Thymus (tissue), 11 donors: ENCODE measurements around the gene UBXN7. TPM values are rescaled to one million over a fixed set of nuclear protein-coding genes. Genes with fewer than 3 reads are reported as not detected.
"Not testable (repeated sequence)": the region's sequence is repeated elsewhere in the genome, so short reads cannot be mapped to it uniquely, and the experiment has no call there.

ENCODE experiments used
- DNase-seq, 9 donors: peaks; one replicate each; pipeline ENCODE4 v3.0.0-alpha.2; 2013; ENCODE audit warnings: low spot score in 9 of 9, low read depth in 6 of 9, missing footprints in 1 of 9
- H3K27ac ChIP-seq, 2 donors: one replicate each; pipeline ENCODE4 v1.5.1; 2013; ENCODE audit warnings: control low read depth in 1 of 2, low read depth in 1 of 2, low read length in 1 of 2, mild to moderate bottlenecking in 1 of 2, moderate library complexity in 1 of 2
- H3K27me3 ChIP-seq, 2 donors: one replicate each; pipeline ENCODE4 v1.5.1; 2013; ENCODE audit warnings: low read length in 1 of 2; ENCODE audit not compliant: control insufficient read depth in 2 of 2, insufficient read depth in 1 of 2
- H3K36me3 ChIP-seq, 2 donors: one replicate each; pipeline ENCODE4 v1.5.1; 2013; ENCODE audit warnings: low read length in 1 of 2, mild to moderate bottlenecking in 1 of 2, moderate library complexity in 1 of 2; ENCODE audit not compliant: control insufficient read depth in 2 of 2, insufficient read depth in 2 of 2
- H3K4me1 ChIP-seq, 2 donors: one replicate each; pipeline ENCODE4 v1.5.1; 2013; ENCODE audit warnings: low read length in 2 of 2; ENCODE audit not compliant: control insufficient read depth in 2 of 2, insufficient read depth in 2 of 2
- H3K4me3 ChIP-seq, 2 donors: one replicate each; pipeline ENCODE4 v1.5.1; 2013; ENCODE audit warnings: low read length in 2 of 2, control low read depth in 1 of 2, mild to moderate bottlenecking in 1 of 2
- H3K9me3 ChIP-seq, 2 donors: one replicate each; pipeline ENCODE4 v1.5.1; 2013; ENCODE audit warnings: low read length in 1 of 2, mild to moderate bottlenecking in 1 of 2; ENCODE audit not compliant: control insufficient read depth in 2 of 2, insufficient read depth in 1 of 2
- WGBS: extraction: QIAGEN DNeasy Blood & Tissue Kit; methylation state at CpG from one replicate; pipeline ENCODE4 v1.1.7; 2013; 5-methylcytosine and 5-hydroxymethylcytosine counted together
- polyA plus RNA-seq: library from polyadenylated mRNA; stranded (reverse); fragments of 200-250 nt; gene quantifications from one replicate; pipeline ENCODE4 v1.2.3, GENCODE V29; 2013
- total RNA-seq: library from RNA; stranded (reverse); fragments of 120-200 nt; gene quantifications from one replicate; pipeline ENCODE4 v1.2.4, GENCODE V29; 2013
- donor health status: healthy.

The UBXN7 gene
- total and polyA plus RNA-seq, 2 donors = 10.9 to 20.7 TPM

DNA sequence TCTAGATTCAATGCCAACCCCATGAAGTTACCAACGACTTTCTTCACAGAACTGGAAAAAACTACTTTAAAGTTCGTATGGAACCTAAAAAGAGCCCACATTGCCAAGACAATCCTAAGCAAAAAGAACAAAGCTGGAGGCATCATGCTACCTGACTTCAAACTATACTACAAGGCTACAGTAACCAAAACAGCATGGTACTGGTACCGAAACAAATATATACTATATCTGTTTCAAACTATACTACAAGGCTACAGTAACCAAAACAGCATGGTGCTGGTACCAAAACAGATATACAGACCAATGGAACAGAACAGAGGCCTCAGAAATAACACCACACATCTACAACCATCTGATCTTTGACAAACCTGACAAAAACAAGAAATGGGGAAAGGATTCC, 45.4 kb downstream of the UBXN7 start:
- not testable (repeated sequence) for H3K27me3 ChIP-seq, H3K27ac ChIP-seq, H3K4me3 ChIP-seq, DNase-seq, H3K4me1 ChIP-seq
- over 99% methylated on average over 3 of the region's 3 CpGs for WGBS
- H3K9me3 ChIP-seq = peaks cover 0 to 11% of the 10 kb centered on the region in 2 donors
- peaks cover 33 to 34% of the 10 kb centered on the region in 2 donors for H3K36me3 ChIP-seq

- WGBS = 96% methylated on average over 6 of the region's 6 CpGs
- H3K27ac ChIP-seq = not testable (repeated sequence)
These were observed 46.2 kb downstream of the UBXN7 start for GRCh38 chr3:196386034-196386433.

GRCh38 chr3:196385446-196385845, 46.8 kb downstream of the UBXN7 start:
- WGBS = 95% methylated on average over 25 of the region's 25 CpGs
- H3K27ac ChIP-seq, H3K27me3 ChIP-seq, H3K4me1 ChIP-seq, H3K4me3 ChIP-seq, DNase-seq: not testable (repeated sequence)
- Histone ChIP-seq H3K9me3 (peaks cover 0 to 11% of the 10 kb centered on the region in 2 donors), H3K36me3 (peaks cover 25 to 29% of the 10 kb centered on the region in 2 donors)

More at GRCh38 chr3:196386034-196386433, 46.2 kb downstream of the UBXN7 start:
- not testable (repeated sequence) for H3K4me1 ChIP-seq, DNase-seq, H3K27me3 ChIP-seq, H3K4me3 ChIP-seq
- H3K36me3 ChIP-seq = peaks cover 26 to 29% of the 10 kb centered on the region in 2 donors
- peaks cover 0 to 11% of the 10 kb centered on the region in 2 donors for H3K9me3 ChIP-seq

GRCh38 chr3:196378146-196378841, 53.9 kb downstream of the UBXN7 start:
- H3K27ac ChIP-seq = no peak overlapping the region
- no peaks in the 10 kb centered on the region for H3K4me1 ChIP-seq
- no peak for DNase-seq
- 88% methylated on average over 3 of the region's 3 CpGs for WGBS
- H3K4me3 ChIP-seq = no peak overlapping the region
- peaks cover 22% of the 10 kb centered on the region in 2 donors for H3K36me3 ChIP-seq
- peaks cover 0 to 8% of the 10 kb centered on the region in 2 donors for H3K9me3 ChIP-seq
- H3K27me3 ChIP-seq = no peaks in the 10 kb centered on the region

GRCh38 chr3:196377321-196377720, 54.9 kb downstream of the UBXN7 start:
- WGBS = 97% methylated on average over 5 of the region's 5 CpGs
- H3K27ac ChIP-seq = no peak overlapping the region
- H3K36me3 ChIP-seq = peaks cover 24 to 26% of the 10 kb centered on the region in 2 donors
- DNase-seq = no peak
- no peaks in the 10 kb centered on the region for H3K4me1 ChIP-seq
- peaks cover 0 to 8% of the 10 kb centered on the region in 2 donors for H3K9me3 ChIP-seq
- no peak overlapping the region for H3K4me3 ChIP-seq
- H3K27me3 ChIP-seq = no peaks in the 10 kb centered on the region

GRCh38 chr3:196365736-196366135, 66.5 kb downstream of the UBXN7 start:
- no peaks in the 10 kb centered on the region for H3K27me3 ChIP-seq
- no peaks in the 10 kb centered on the region for H3K4me1 ChIP-seq
- peaks cover 45 to 70% of the 10 kb centered on the region in 2 donors for H3K36me3 ChIP-seq
- H3K27ac ChIP-seq = no peak overlapping the region
- no peak overlapping the region for H3K4me3 ChIP-seq
- H3K9me3 ChIP-seq = no peaks in the 10 kb centered on the region
- DNase-seq = no peak
- 95% methylated on average over 4 of the region's 4 CpGs for WGBS

DNA sequence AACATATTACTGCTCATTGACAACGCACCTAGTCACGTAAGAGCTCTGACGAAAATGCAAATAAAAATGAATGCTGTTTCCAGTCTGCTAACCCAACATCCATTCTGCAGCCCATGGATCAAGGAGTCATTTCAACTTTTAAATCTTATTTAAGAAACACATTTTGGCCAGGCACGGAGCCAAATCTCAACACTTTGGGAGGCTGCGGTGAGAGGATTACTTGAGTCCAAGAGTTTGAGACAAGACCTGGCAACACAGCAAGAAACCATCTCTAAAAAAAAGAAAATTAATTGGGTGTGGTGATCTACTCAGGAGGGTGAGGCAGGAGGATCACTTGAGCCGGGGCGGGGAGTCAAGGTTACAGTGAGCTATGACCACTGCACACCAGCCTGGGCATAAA, 71.6 kb downstream of the UBXN7 start:
- H3K9me3 ChIP-seq = no peaks in the 10 kb centered on the region
- 96% methylated on average over 7 of the region's 7 CpGs for WGBS

DNA sequence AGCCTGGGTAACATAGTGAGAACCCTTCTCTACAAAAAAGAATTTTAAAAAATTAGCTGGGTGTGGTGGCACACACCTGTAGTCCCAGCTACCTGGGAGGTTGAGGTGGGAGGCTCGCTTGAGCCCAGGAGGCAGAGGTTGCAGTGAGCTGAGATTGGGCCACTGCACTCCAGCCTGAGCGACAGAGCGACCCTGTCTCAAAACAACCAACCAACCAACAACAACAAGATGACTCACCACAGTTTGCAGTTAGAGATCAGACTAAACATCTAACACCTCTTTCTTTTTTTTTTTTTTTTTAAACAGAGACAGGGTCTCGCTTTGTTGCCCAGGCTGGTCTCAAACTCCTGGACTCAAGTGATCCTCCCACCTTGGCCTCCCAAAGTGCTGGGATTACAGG, 73.7 kb downstream of the UBXN7 start:
- not testable (repeated sequence) for H3K9me3 ChIP-seq, H3K27ac ChIP-seq, H3K4me3 ChIP-seq, DNase-seq, H3K4me1 ChIP-seq, H3K27me3 ChIP-seq
- peaks cover 58 to 90% of the 10 kb centered on the region in 2 donors for H3K36me3 ChIP-seq
- 96% methylated on average over 4 of the region's 4 CpGs for WGBS

More for the DNA sequence above, 71.6 kb downstream of the UBXN7 start:
- Histone ChIP-seq H3K4me1 (no peaks in the 10 kb centered on the region), H3K4me3 (no peak overlapping the region), H3K27me3 (no peaks in the 10 kb centered on the region), H3K36me3 (peaks cover 59 to 78% of the 10 kb centered on the region in 2 donors), H3K27ac (no peak overlapping the region)
- no peak for DNase-seq

GRCh38 chr3:196357905-196358304, 74.3 kb downstream of the UBXN7 start:
- H3K4me3 ChIP-seq = no peak overlapping the region
- no peak overlapping the region for H3K27ac ChIP-seq
- peaks cover 58 to 84% of the 10 kb centered on the region in 2 donors for H3K36me3 ChIP-seq
- H3K4me1 ChIP-seq = no peaks in the 10 kb centered on the region
- 84% methylated on average over 7 of the region's 7 CpGs for WGBS
- H3K27me3 ChIP-seq = no peaks in the 10 kb centered on the region
- no peaks in the 10 kb centered on the region for H3K9me3 ChIP-seq
- no peak for DNase-seq
